ENCODE data around the gene ATP7B. TPM values are rescaled to one million over a fixed set of nuclear protein-coding genes. Genes with fewer than 3 reads are reported as not detected.

Gene ATP7B
- total and polyA plus RNA-seq, 8 donors, result 2.0 to 6.0 (median 2.6) TPM

DNA sequence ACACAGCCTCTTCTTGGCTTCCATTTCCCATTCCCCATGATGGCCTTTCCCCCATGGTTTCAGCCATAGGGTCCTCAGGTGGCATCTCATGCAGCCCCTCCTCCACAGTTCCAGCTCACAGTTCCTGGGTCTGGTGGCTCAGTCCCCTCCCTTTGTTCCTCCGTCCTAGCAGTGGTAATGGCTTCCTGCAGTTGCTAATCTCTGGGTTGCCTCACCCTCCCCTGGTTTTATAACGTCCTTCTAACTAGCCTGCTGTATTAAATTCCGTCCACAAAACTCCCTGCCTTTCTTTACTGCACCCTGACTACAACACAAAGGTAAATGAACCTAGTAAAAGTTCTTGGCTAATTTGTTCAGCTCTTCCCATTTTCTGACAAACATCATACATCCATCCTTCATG, 118.6 kb downstream of the ATP7B start:
- Histone ChIP-seq H3K27me3 (no peaks in the 10 kb centered on the region), H3K4me1 (no peaks in the 10 kb centered on the region), H3K36me3 (no peaks in the 10 kb centered on the region), H3K4me3 (no peak overlapping the region), H3K27ac (no peak overlapping the region), H3K9me3 (no peaks in the 10 kb centered on the region)
- intact Hi-C loops (cut with DNase I), result loop anchor here in 1 of 3 donors (5.0 kb wide), 1 partner anchor 240 kb away; no protein-coding TSS in a partner anchor
- WGBS, 2 donors, result 68 to 84% methylated on average over 3 of the region's 3 CpGs
- DNase-seq (no peak), ATAC-seq (no peak), FAIRE-seq (no peak)
- TF ChIP-seq, protein P1, sequence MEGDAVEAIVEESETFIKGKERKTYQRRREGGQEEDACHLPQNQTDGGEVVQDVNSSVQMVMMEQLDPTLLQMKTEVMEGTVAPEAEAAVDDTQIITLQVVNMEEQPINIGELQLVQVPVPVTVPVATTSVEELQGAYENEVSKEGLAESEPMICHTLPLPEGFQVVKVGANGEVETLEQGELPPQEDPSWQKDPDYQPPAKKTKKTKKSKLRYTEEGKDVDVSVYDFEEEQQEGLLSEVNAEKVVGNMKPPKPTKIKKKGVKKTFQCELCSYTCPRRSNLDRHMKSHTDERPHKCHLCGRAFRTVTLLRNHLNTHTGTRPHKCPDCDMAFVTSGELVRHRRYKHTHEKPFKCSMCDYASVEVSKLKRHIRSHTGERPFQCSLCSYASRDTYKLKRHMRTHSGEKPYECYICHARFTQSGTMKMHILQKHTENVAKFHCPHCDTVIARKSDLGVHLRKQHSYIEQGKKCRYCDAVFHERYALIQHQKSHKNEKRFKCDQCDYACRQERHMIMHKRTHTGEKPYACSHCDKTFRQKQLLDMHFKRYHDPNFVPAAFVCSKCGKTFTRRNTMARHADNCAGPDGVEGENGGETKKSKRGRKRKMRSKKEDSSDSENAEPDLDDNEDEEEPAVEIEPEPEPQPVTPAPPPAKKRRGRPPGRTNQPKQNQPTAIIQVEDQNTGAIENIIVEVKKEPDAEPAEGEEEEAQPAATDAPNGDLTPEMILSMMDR (IDR thresholded peaks at IDR 0.05), result no peak

DNA sequence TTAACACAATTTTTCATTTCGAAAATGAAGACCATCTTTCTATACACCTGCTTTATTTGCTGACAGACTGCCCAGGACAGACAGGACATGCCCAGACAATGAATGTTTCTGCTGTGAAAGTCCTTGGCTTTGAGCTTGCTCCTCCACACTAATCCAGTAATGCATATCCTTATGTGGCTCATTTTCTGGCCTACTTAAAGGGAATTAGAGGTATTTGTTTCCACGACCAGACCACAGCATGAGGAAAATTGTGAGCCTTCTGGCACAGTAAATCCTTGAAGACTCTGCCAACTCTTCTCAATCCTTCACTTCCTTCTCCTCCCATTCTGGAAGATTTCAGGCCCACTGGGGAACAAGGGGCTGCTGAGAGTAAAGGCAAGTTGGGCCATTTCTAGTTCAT, 123.8 kb downstream of the ATP7B start:
- intact Hi-C loops (cut with DNase I), result no loop called here
- Histone ChIP-seq H3K9me3 (no peaks in the 10 kb centered on the region), H3K4me1 (no peaks in the 10 kb centered on the region), H3K36me3 (no peaks in the 10 kb centered on the region), H3K27ac (no peak overlapping the region), H3K4me3 (no peak overlapping the region), H3K27me3 (no peaks in the 10 kb centered on the region)
- WGBS, 2 donors, result 64 to 82% methylated on average over 2 of the region's 2 CpGs
- FAIRE-seq (no peak), DNase-seq (no peak), ATAC-seq (no peak)
- TF ChIP-seq, protein P1 (IDR thresholded peaks at IDR 0.05), result no peak

DNA sequence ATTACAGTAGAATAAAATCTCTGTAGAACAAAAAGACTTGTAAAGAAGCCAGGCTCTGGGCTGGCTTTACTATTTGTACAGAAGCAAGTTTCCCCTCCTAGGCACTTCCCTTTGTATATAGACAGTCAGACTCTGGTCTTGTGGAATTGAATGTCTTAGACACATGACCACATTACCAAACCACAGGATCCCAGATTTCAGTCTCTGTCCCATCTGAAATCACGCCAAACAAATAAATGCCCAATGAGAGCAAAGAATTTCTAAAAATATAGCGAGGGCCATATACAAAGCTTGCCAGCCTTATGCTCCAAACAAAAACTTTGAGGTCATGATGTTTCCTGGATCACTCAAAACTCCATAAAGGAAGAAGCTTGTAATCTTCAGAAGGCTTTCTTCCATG, 125.6 kb downstream of the ATP7B start:
- 93 to 98% methylated on average over 2 of the region's 2 CpGs for WGBS, 2 donors
- Histone ChIP-seq H3K9me3 (no peaks in the 10 kb centered on the region), H3K27me3 (no peaks in the 10 kb centered on the region), H3K4me1 (no peaks in the 10 kb centered on the region), H3K4me3 (no peak overlapping the region), H3K36me3 (no peaks in the 10 kb centered on the region), H3K27ac (no peak overlapping the region)
- FAIRE-seq, result no peak
- intact Hi-C loops (cut with DNase I), result no loop called here
- no peak for DNase-seq
- TF ChIP-seq, protein P1 (IDR thresholded peaks at IDR 0.05), result no peak
- no peak for ATAC-seq

DNA sequence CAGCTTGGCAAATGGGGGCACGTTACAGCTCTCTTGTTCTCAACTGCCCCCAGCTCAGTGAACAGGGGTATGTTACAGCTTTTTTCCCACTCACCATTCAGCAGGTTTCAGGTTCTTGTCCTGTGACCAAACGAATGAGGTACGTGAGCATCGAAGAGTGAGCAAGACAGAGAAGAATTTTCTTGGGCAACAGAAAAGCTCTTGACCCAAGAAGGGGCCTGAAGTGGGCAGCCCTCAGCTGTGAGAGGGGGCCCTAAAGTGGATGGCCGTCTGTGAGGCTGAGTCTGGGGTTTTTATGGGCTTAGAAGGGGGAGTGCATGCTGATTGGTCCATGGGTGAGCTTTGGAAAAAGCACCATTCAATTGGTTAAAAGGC, 128.0 kb downstream of the ATP7B start:
- Histone ChIP-seq H3K4me1 (no peaks in the 10 kb centered on the region), H3K4me3 (no peak overlapping the region), H3K27ac (no peak overlapping the region), H3K27me3 (no peaks in the 10 kb centered on the region), H3K36me3 (no peaks in the 10 kb centered on the region), H3K9me3 (no peaks in the 10 kb centered on the region)
- intact Hi-C loops (cut with DNase I), result no loop called here
- no peak for DNase-seq
- WGBS, 2 donors, result 71 to 74% methylated on average over 5 of the region's 5 CpGs
- FAIRE-seq, result no peak
- no peak for ATAC-seq
- TF ChIP-seq, protein P1 (IDR thresholded peaks at IDR 0.05), result no peak

Other genes starting within 250 kb of the ATP7B start
- gene DHRS12, start 207.3 kb downstream of the ATP7B start, total RNA-seq, result 10 to 100 TPM; 13.8 to 34.6 (median 22.9) TPM
- gene DHRS12, start 207.3 kb downstream of the ATP7B start, polyA plus RNA-seq, result 10 to 100 TPM; 31.3 to 39.4 TPM
- under 1 TPM in 3 of 6 donors, not detected in 3; 0.06 to 0.16 (median 0.16) TPM for gene TMEM272, start 166.3 kb downstream of the ATP7B start, total RNA-seq
- under 1 TPM; 0.04 to 0.09 TPM for gene TMEM272, start 166.3 kb downstream of the ATP7B start, polyA plus RNA-seq
- not detected for gene CCDC70, start 149.5 kb downstream of the ATP7B start, total RNA-seq
- gene CCDC70, start 149.5 kb downstream of the ATP7B start, polyA plus RNA-seq, result not detected
- gene ALG11, start 948 bp upstream of the ATP7B start, total RNA-seq, result 10 to 100 TPM; 11.8 to 22.1 (median 17.6) TPM
- 1 to 10 TPM; 2.5 to 3.1 TPM for gene ALG11, start 948 bp upstream of the ATP7B start, polyA plus RNA-seq
- gene UTP14C, start 13.2 kb upstream of the ATP7B start, total RNA-seq, result 1 to 10 TPM; 4.4 to 10.0 (median 7.4) TPM
- 1 to 10 TPM; 1.7 to 5.0 TPM for gene UTP14C, start 13.2 kb upstream of the ATP7B start, polyA plus RNA-seq
- gene NEK5, start 117.6 kb upstream of the ATP7B start, total RNA-seq, result under 1 TPM; 0.09 to 0.50 (median 0.18) TPM
- gene NEK5, start 117.6 kb upstream of the ATP7B start, polyA plus RNA-seq, result under 1 TPM; 0.19 to 0.47 TPM
- 1 to 10 TPM; 6.0 to 8.0 (median 6.9) TPM for gene NEK3, start 148.1 kb upstream of the ATP7B start, total RNA-seq
- 10 to 100 TPM; 22.6 to 33.4 TPM for gene NEK3, start 148.1 kb upstream of the ATP7B start, polyA plus RNA-seq

Measured in pancreas (tissue), 10 donors.